BLaER1 treated with 17β-estradiol and CSF1 and Interleukin-3, amounts not matched to agents 10 nM and 100 nM (cell line): ENCODE data around the gene PPP1R8.

ENCODE experiments used
- H3K27ac ChIP-seq, 11 experiments: shearing (Covaris generic); formaldehyde crosslinking; 2 replicates each; pipeline ENCODE4 v1.8.1; 2022
- H3K27me3 ChIP-seq, 11 experiments: shearing (Covaris generic); formaldehyde crosslinking; 2 replicates each; pipeline ENCODE4 v1.8.1; 2022
- H3K36me3 ChIP-seq, 11 experiments: shearing (Covaris generic); formaldehyde crosslinking; 2 replicates each; pipeline ENCODE4 v1.8.1; 2022
- H3K4me1 ChIP-seq, 10 experiments: shearing (Covaris generic); formaldehyde crosslinking; 2 replicates each; pipeline ENCODE4 v1.8.1; 2022
- H3K4me2 ChIP-seq, 11 experiments: shearing (Covaris generic); formaldehyde crosslinking; 2 replicates each; pipeline ENCODE4 v1.8.1; 2022
- H3K4me3 ChIP-seq, 10 experiments: shearing (Covaris generic); formaldehyde crosslinking; 2 replicates each; pipeline ENCODE4 v1.8.1; 2022
- H3K9ac ChIP-seq, 11 experiments: shearing (Covaris generic); formaldehyde crosslinking; 2 replicates each; pipeline ENCODE4 v1.8.1; 2022
- H3K9me3 ChIP-seq, 11 experiments: shearing (Covaris generic); formaldehyde crosslinking; replicated peaks in 1 of 11; 2 replicates each; pipeline ENCODE4 v1.8.1; 2022
- H4K20me1 ChIP-seq, 11 experiments: shearing (Covaris generic); formaldehyde crosslinking; 2 replicates each; pipeline ENCODE4 v1.8.1; 2022
- Cebpa-rat ChIP-seq, 11 experiments: shearing (Covaris generic); IDR thresholded peaks; 2 replicates each; pipeline ENCODE4 v1.8.1; 2022

The PPP1R8 gene

GRCh38 chr1:27879374-27880082, 48.9 kb downstream of the PPP1R8 start:
- H3K4me2 ChIP-seq = peak overlapping the region; percentile 7 to 100 (median 92); a peak in 18 of 22 replicates
- no peak for TF ChIP-seq Cebpa-rat (IDR thresholded peaks at IDR 0.05)
- H3K36me3 ChIP-seq = peaks cover 44 to 90% (median 88%) of the 10 kb centered on the region in 11 experiments
- peak overlapping the region in 1 of 10 experiments; percentile 83; a peak in 1 of 20 replicates for H3K4me3 ChIP-seq
- peak overlapping the region in 8 of 11 experiments; percentile 0 to 97 (median 34); a peak in 12 of 22 replicates for H3K27ac ChIP-seq
- H4K20me1 ChIP-seq = peaks cover 0 to 86% (median 44%) of the 10 kb centered on the region in 11 experiments; a peak in 16 of 22 replicates
- peaks cover 55 to 97% (median 82%) of the 10 kb centered on the region in 10 experiments for H3K4me1 ChIP-seq
- no peaks in the 10 kb centered on the region for H3K27me3 ChIP-seq
- H3K9ac ChIP-seq = peak overlapping the region in 5 of 11 experiments; percentile 2 to 99 (median 93); a peak in 6 of 22 replicates
- H3K9me3 ChIP-seq = no peaks in the 10 kb centered on the region

DNA sequence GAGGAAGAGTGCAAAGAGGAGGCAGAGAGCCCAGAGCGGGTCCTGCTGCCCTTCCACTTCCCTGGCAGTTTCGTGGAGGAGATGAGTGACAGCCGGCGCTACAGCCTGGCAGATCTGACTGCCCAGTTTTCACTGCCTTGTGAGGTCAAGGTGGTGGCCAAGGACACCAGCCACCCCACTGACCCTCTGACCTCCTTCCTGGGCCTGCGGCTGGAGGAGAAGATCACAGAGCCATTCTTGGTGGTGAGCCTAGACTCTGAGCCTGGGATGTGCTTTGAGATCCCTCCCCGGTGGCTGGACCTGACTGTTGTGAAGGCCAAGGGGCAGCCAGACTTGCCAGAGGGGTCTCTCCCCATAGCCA, 51.9 kb downstream of the PPP1R8 start:
- TF ChIP-seq Cebpa-rat (IDR thresholded peaks at IDR 0.05) = no peak
- Histone ChIP-seq H3K4me1 (peaks cover 59 to 100% (median 87%) of the 10 kb centered on the region in 10 experiments), H3K36me3 (peaks cover 62 to 98% (median 93%) of the 10 kb centered on the region in 11 experiments), H3K9ac (peak overlapping the region in 7 of 11 experiments; percentile 12 to 99 (median 81); a peak in 12 of 22 replicates), H4K20me1 (peaks cover 0 to 76% (median 29%) of the 10 kb centered on the region in 11 experiments; a peak in 16 of 22 replicates), H3K9me3 (peaks cover 0 to 14% (median 4%) of the 10 kb centered on the region in 11 experiments; a peak in 9 of 22 replicates), H3K4me2 (peak overlapping the region in 6 of 11 experiments; percentile 90 to 100 (median 93); a peak in 10 of 22 replicates), H3K27me3 (no peaks in the 10 kb centered on the region), H3K27ac (peak overlapping the region in 10 of 11 experiments; percentile 5 to 98 (median 93); a peak in 19 of 22 replicates), H3K4me3 (peak overlapping the region in 2 of 10 experiments; percentile 3 to 18; a peak in 2 of 20 replicates)

- H3K9me3 ChIP-seq = peaks cover 0 to 14% (median 4%) of the 10 kb centered on the region in 11 experiments; a peak in 9 of 22 replicates
- H3K4me1 ChIP-seq = peaks cover 55 to 100% (median 87%) of the 10 kb centered on the region in 10 experiments
- peak overlapping the region in 10 of 11 experiments; percentile 69 to 100 (median 92); a peak in 18 of 22 replicates for H3K4me2 ChIP-seq
- H3K27ac ChIP-seq = peak overlapping the region in 10 of 11 experiments; percentile 77 to 98 (median 93); a peak in 20 of 22 replicates
- H3K27me3 ChIP-seq = no peaks in the 10 kb centered on the region
- peak overlapping the region in 9 of 11 experiments; percentile 56 to 99 (median 81); a peak in 15 of 22 replicates for H3K9ac ChIP-seq
- peaks cover 63 to 98% (median 95%) of the 10 kb centered on the region in 11 experiments for H3K36me3 ChIP-seq
- peak overlapping the region in 2 of 10 experiments; percentile 25 to 36; a peak in 3 of 20 replicates for H3K4me3 ChIP-seq
- no peak for TF ChIP-seq Cebpa-rat (IDR thresholded peaks at IDR 0.05)
- peaks cover 0 to 71% (median 24%) of the 10 kb centered on the region in 11 experiments; a peak in 16 of 22 replicates for H4K20me1 ChIP-seq
These were observed 53.0 kb downstream of the PPP1R8 start for GRCh38 chr1:27883536-27883935.

DNA sequence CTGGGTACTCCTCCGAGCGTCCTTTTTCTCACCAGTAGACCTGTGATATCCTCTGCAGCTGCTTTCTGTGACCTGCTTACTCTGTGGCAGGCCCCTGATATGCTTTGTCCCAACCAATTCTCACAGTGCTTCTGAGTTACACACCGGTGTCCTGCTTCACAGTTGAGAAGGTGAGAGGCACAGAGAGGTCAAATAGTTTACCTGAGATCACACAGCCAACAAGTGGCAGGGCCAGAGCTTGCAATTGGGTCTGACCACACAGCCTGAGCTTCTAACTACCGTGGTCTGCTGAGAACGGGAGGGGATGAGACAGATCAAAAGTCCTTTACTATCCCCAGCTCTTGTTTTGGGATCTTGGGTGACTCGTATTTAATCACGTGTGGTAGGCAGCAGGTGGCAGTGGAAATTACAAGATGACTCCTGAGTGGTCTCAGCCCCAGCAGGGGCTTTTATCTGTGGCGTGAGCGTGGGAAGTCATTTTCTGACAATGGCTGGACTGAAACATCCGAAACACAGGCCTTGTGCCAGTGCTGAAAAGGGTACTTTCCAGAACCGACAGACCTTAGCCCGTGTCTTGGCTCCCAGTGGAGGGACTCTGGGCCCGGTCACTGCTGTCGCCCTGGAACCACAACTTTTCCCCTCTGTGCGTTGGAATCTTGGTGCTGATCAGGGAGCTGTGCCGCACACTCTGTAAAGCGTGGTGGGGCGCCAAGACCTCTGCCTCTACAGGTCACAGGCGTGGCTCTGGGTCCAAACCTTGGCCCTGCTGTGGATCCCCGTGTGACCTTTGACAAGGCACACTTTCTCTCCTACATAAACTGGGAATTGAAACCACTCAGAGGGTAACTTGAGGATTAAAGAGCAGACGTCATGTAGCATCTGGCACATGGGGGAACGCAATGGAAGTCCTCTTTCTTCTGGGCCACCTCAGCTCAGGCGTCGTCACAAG, 53.7 kb downstream of the PPP1R8 start:
- Histone ChIP-seq H3K27ac (peak overlapping the region; percentile 69 to 98 (median 92)), H3K9ac (peak overlapping the region in 10 of 11 experiments; percentile 56 to 99 (median 81); a peak in 20 of 22 replicates), H3K4me3 (peak overlapping the region in 5 of 10 experiments; percentile 7 to 56 (median 15); a peak in 6 of 20 replicates), H3K4me2 (peak overlapping the region; percentile 69 to 100 (median 91)), H3K4me1 (peaks cover 48 to 100% (median 87%) of the 10 kb centered on the region in 10 experiments), H4K20me1 (peaks cover 0 to 70% (median 18%) of the 10 kb centered on the region in 11 experiments; a peak in 16 of 22 replicates), H3K27me3 (no peaks in the 10 kb centered on the region), H3K9me3 (peaks cover 0 to 14% (median 4%) of the 10 kb centered on the region in 11 experiments; a peak in 9 of 22 replicates), H3K36me3 (peaks cover 68 to 98% (median 96%) of the 10 kb centered on the region in 11 experiments)
- TF ChIP-seq Cebpa-rat (IDR thresholded peaks at IDR 0.05) = no peak

GRCh38 chr1:27885114-27885528, 54.5 kb downstream of the PPP1R8 start:
- peaks cover 0 to 14% (median 4%) of the 10 kb centered on the region in 11 experiments; a peak in 9 of 22 replicates for H3K9me3 ChIP-seq
- H3K36me3 ChIP-seq = peaks cover 67 to 98% (median 96%) of the 10 kb centered on the region in 11 experiments
- H3K4me1 ChIP-seq = peaks cover 52 to 100% (median 91%) of the 10 kb centered on the region in 10 experiments
- H4K20me1 ChIP-seq = peaks cover 0 to 65% (median 10%) of the 10 kb centered on the region in 11 experiments; a peak in 13 of 22 replicates
- H3K9ac ChIP-seq = peak overlapping the region in 10 of 11 experiments; percentile 56 to 99 (median 81); a peak in 19 of 22 replicates
- H3K4me2 ChIP-seq = peak overlapping the region; percentile 69 to 100 (median 91)
- peak overlapping the region; percentile 69 to 98 (median 92) for H3K27ac ChIP-seq
- TF ChIP-seq Cebpa-rat (IDR thresholded peaks at IDR 0.05) = no peak
- H3K27me3 ChIP-seq = no peaks in the 10 kb centered on the region
- H3K4me3 ChIP-seq = peak overlapping the region in 8 of 10 experiments; percentile 15 to 56 (median 40); a peak in 11 of 20 replicates

- Histone ChIP-seq H3K9ac (peak overlapping the region in 10 of 11 experiments; percentile 56 to 99 (median 81); a peak in 19 of 22 replicates), H3K27ac (peak overlapping the region; percentile 69 to 98 (median 92)), H3K9me3 (peaks cover 0 to 14% (median 4%) of the 10 kb centered on the region in 11 experiments; a peak in 9 of 22 replicates), H3K4me3 (peak overlapping the region in 8 of 10 experiments; percentile 26 to 56 (median 42); a peak in 13 of 20 replicates), H3K4me2 (peak overlapping the region; percentile 69 to 100 (median 91)), H4K20me1 (peaks cover 0 to 58% (median 9%) of the 10 kb centered on the region in 11 experiments; a peak in 11 of 22 replicates), H3K36me3 (peaks cover 63 to 97% (median 92%) of the 10 kb centered on the region in 11 experiments), H3K4me1 (peaks cover 59 to 100% (median 95%) of the 10 kb centered on the region in 10 experiments), H3K27me3 (no peaks in the 10 kb centered on the region)
- peak in 10 of 11 experiments; percentile 56 to 97 (median 95); a peak in 18 of 22 replicates for TF ChIP-seq Cebpa-rat (IDR thresholded peaks at IDR 0.05)
These were observed 55.2 kb downstream of the PPP1R8 start for GRCh38 chr1:27885621-27886352.

GRCh38 chr1:27886353-27886679, 55.7 kb downstream of the PPP1R8 start:
- Histone ChIP-seq H4K20me1 (peaks cover 0 to 53% (median 9%) of the 10 kb centered on the region in 11 experiments; a peak in 9 of 22 replicates), H3K27me3 (no peaks in the 10 kb centered on the region), H3K9ac (peak overlapping the region in 10 of 11 experiments; percentile 42 to 99 (median 81); a peak in 18 of 22 replicates), H3K9me3 (peaks cover 0 to 14% (median 4%) of the 10 kb centered on the region in 11 experiments; a peak in 9 of 22 replicates), H3K36me3 (peaks cover 67 to 97% (median 91%) of the 10 kb centered on the region in 11 experiments), H3K4me3 (peak overlapping the region in 8 of 10 experiments; percentile 2 to 56 (median 42); a peak in 13 of 20 replicates), H3K27ac (peak overlapping the region; percentile 69 to 98 (median 92); a peak in 21 of 22 replicates), H3K4me2 (peak overlapping the region; percentile 69 to 100 (median 91)), H3K4me1 (peaks cover 64 to 100% (median 99%) of the 10 kb centered on the region in 10 experiments)
- no peak for TF ChIP-seq Cebpa-rat (IDR thresholded peaks at IDR 0.05)
